Activated gamma-delta T cell (primary cell): Measurements from ENCODE around the gene MTTP.

ENCODE experiments used
- DNase-seq: peaks from one replicate; lab custom pipeline; 2025; lab: John Stamatoyannopoulos, UW

The MTTP gene

DNA sequence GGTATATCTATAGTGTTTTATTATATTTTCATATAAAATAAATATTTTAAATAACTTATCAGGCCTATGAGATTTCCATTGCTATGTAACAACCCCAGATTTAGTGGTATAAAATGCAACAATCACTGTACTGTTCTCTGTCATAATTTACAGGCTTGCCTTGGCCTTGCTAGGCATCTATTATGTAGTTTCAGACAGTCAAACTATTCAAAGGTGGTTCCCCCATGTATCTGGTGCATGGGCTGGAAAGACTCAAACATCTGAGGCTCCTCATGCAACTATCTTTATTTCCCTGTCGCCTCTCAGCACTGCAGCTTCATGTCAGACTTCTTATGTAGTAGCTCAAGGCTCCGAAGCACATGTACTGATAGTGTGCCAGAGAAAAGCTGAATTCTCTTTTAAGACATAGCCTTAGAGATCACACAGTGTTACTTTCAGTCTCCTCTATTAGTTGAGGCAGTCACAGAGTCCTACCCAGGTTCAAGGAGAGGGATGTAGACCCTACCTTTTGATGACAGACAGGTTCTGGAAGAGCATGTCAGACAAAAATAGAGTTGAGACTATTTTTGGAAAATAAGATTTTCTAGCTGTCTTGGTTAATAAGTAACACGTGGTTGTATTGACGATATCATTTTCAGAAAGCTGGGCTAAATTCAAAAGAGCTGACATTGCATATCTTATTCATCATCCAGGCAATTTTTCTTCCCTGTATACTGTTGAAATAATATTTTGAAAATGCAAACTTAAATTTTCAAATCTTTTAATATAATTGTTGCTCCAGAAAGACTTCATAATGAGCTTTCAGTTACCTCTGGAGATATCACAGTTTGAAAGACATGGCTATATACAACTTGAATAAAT, 19.4 kb downstream of the MTTP start:
- no peak for DNase-seq

DNA sequence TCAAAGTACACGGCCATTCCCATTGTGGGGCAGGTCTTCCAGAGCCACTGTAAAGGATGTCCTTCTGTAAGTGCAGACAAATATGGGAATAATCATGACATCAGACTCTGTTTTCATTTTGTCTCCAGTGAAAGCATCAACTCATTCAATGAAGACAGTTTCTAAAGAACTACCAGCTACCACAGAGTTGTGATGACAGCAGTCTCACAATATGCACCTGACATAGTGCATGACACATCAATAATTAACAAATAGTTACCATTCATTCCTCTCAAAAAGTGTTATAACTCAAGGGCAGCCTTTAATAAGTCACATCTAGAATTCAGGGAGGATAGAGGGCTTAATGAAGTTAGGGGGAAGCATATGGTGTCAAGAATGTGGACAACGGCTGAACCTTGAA, 20.2 kb downstream of the MTTP start:
- no peak for DNase-seq

DNA sequence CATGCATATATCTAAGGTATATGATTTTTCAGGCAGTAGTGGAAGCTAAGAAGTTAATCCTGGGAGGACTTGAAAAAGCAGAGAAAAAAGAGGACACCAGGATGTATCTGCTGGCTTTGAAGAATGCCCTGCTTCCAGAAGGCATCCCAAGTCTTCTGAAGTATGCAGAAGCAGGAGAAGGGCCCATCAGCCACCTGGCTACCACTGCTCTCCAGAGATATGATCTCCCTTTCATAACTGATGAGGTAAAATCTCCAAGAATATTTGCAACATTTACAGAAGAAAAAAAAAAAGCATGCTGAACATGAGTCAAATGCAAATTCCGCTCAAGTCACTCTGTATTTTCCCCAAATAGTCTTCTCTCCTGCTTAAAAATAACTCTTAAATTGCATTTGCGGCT, 32.1 kb downstream of the MTTP start:
- no peak for DNase-seq

DNA sequence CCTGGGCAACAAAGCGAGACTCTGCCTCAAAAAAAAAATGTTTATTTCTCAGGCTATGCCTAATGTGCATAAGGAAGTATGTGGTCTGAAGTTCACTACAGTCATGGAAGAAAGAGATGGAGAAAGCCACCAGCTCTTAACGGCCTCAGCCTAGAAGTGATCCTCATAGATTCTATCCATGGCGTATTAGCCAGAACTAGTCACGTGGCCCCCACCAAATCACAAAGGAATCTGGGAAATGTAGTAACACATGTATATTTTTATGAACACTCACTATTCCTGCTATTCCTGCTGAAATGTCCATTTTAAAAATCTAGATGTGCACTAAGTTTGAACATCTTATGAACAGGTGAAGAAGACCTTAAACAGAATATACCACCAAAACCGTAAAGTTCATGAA, 33.8 kb downstream of the MTTP start:
- DNase-seq: no peak

DNA sequence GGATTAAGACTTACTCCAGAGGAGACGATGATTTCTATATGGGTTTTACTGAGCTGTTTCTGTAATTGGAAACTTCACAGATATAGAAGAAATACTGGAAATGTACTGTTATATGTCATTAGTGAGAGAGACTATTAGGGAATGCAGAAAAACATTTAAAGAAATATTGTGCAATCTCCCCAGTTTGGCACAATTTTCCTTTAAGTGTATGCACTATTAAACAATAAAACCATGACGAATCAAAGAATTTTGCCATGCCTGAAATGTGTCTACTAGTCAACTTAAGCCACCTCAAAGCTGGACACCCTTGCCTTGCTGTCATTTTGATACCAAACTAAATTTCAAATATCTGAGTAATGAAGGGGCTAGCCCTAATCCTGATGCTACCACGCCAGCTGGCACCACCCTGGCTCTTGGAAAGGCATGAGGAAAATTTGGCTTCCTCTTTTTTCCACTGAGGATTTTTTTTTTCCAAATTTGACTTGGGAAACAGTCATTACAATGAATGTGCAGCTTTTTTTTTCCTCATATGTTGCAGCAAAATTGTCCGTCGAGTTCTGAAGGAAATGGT, 36.1 kb downstream of the MTTP start:
- no peak for DNase-seq

DNA sequence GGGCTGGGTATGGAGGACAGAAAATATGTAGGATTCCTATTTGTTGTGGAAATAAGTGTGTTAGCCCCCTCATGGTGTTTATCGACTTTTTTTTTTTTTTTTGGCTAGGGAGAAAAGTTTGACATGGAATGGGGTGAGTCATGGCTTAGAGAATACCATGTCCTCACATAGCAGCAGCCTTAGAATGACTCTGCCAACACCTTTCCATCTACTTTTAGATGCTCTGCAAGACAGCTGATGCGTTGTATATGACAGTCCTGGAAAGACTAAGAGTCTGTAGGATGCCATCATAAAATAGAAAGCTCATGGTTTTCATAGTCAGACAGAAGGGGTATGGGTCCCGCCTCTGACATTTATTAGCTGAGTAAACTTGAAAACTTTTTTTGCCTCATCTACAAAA, 37.7 kb downstream of the MTTP start:
- DNase-seq: no peak

DNA sequence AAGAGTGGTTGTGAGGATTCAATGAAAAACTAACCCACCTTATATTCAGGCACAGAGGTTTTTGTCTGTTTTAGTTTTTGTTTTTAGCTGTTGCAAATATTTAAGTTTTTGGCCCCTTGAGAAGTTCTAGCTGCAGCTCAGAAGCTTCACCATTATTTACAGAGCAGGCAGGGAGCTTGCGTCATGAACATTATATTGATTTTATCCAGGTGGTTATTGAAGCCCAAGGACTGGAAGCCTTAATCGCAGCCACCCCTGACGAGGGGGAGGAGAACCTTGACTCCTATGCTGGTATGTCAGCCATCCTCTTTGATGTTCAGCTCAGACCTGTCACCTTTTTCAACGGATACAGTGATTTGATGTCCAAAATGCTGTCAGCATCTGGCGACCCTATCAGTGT, 38.1 kb downstream of the MTTP start:
- no peak for DNase-seq

DNA sequence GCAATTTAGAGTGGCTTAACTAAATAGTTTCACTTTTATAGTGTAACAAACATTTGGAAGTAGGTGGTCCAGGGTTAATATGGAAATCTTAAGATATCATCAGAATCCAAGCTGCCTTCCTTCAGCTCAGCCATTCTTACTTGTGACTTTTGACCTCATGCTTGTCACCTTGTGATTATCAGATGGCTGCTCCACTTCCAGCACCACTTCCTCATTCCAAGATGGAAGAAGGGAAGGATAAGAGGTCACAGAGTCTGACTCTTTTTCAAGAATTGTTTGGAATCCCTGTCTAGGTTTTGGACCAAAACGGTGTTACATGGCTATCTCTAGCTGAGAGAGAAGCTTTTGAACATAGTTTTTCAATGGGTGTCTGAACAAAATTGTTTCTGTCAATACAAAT, 39.9 kb downstream of the MTTP start:
- no peak for DNase-seq

DNA sequence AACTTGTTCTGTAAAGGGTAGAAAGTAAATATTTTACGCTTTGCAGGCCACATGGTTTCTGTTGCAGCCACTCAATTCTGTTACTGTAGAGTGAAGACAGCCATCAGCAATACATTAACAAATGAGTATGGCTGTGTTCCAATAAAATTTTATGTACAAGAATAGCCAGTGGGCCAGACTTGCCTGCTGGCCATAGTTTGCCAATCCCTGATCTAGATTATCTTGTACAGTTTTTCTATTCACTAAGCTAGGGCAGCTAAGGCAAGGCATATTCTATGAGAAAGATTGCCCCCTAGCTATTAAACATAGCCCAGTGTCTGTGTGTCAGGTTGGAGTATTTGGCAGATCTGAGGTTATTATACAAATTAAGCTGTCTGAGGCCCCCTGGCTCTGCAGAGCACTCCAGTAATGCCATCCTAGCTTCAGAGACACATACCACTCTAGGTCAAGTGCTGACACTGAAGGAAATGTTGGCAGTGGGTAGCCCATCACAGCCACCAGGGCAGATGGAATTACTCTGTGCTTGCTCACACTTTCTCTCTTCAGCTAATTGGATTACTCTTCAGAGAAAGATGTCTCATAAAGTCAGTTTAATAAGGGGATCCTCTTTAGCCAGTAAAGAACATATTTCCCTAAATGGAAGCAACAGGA, 40.7 kb downstream of the MTTP start:
- no peak for DNase-seq

DNA sequence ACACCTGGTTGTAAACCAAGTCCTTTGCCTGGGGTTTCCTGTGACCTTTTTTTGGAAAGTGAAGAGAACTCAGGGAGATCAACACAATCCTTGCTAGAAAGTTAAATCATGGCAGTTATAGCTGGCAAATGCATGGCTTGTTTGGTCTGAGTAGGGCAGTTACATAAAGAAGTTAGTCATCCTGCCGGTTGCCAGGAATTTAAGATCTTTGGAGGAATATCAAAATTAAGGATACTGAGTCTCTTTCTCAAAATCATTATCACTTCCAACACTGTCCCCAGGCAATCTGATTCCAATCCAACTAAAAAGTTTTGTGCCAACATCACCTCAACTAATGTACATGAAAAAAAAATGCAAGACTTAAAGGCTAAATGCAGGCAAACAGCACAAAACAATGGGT, 42.8 kb downstream of the MTTP start:
- no peak for DNase-seq

DNA sequence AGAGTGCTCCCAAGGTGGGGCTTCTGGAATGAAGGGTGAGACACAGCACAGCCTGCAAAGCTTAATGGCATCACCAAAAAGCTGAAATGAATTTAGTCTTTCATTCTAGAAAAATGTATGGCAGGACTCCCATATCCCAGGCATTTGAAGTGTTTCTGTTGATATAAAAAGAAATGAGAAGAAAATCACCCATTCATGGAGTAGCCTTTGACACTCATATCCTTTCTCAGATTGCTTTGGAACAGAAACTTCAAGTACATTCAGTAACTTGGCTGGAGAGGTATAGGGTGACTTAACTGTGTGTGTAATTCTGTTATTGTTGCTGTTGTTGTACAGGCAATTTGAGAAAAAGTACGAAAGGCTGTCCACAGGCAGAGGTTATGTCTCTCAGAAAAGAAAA, 47.7 kb downstream of the MTTP start:
- no peak for DNase-seq

DNA sequence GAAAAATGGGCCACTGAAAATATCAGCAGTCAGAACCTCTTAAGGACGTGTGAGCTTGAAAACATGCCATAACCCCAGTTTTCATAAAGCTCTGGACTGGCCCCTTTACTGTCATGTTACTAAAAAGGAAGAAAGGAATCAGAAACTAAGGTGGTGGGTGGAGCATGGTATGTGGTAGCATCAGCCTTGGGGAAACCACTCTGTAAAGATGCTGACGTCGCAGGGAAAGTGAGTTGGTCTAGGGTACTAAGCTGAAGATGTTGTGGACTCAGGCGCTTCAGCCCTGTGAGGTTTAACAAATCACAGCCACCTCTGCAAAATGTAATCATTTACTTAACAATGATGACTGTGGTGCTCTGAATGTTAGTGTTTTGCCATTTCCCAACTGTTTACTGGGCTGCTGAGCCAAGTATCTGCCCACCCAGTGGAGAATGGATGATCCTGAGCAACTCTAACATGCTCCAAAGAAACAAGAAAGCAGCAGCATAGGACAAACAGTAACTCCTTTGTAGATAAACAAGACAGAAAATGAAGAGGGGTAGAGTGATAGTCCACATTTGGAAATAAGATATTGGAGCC, 49.6 kb downstream of the MTTP start:
- no peak for DNase-seq

DNA sequence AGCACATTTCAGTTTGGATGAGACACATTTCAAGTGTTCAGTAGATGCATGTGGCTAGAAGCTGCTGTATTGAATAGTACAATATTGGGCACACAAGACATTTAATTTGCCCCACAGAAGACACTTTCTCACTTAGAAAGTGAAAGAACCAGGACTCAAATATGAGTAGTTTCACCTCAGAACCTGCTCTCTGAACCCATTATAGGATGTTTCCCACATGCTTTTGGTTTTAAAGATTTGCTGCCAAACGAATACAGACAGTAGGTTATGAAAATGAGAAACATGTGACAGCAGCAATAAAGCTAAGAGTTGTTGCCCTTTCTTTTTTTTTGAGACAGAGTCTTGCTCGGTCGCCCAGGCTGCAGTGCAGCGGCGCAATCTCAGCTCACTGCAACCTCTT, 50.7 kb downstream of the MTTP start:
- DNase-seq: no peak

DNA sequence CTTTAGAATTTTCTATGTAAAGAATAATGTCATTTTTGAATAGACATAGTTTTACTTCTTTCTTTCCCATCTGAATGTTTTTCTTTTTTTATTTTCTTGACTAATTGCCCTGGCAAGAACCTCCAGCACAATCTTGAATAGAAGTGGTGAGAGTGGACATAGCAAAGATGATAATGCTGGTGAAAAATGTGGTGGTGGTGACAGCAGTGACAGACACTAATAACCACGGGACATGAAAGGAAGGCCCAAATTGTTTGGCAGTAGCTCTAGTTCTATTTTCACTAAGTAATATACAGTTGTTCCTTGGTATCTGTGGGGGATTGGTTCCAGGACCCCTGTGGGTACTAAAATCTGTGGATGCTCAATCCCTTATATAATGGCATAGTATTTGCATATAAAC, 53.4 kb downstream of the MTTP start:
- no peak for DNase-seq

DNA sequence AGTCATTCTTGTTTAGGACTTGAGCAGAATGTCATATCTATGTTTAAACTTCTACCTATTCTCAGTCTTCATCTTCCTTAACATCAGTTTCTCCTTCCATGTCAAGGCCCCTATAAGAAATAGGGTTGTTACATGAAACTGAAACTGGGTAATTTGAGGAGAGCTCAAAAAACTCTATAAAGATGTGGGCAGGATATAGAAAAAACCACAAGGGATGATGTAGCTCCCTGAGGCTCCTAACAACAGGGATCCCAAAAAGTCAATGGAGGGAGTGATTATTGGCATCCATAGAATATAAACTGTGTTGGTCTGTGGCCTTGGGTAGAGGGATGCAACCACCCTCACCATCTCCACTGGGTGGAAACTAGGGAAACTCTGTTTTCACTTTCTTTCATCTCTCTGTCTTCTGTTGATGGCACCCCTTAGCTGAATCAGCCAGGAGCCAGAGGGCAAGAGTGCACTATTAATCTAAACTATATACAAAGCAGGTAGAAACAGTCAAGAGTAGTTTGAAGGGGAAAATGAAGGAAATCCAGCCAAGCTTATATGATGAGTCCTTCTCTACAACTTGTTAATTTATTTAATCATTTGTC, 55.4 kb downstream of the MTTP start:
- no peak for DNase-seq

DNA sequence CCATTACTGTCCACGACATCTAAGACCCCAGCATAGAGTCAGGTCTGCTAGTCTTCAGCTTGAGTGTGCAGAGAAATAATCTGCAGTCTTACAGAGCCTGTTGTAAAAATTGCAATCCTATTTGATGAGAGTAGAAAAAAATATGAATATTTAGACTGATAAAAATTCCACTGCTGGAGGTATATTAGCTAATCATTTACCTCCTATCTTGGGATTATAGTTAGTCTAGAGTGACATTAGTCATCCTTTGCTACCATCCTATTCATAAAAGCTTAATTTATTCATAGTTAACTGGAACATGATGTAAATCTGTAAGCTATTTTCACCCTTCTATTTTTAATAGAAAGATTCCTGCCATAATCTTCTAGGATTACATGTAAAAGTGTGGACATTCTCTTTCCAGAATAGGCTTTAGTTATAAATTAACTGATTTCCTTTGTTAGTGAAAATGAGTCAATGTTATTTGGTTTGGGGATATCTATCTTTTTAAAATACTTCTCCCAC, 56.3 kb downstream of the MTTP start:
- DNase-seq: no peak

DNA sequence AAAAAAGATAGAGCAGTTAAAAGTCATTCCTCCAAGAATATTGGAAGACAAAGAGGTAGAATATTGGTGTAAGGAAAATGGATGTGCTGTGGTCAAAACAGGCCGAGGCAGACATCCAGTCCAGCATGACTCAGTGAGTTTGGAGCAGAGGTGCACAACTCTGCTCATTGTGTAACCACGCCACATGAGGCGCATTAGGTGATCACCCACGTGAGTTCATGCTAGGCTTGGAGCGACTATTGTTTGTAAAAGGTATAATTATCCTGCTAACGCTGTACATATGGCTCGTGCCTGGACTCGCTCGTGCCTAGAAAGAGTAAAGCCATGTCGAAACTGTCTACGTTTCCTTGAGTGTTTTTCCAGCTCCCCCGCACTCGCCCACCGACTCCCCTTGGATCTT, 59.1 kb downstream of the MTTP start:
- no peak for DNase-seq

DNA sequence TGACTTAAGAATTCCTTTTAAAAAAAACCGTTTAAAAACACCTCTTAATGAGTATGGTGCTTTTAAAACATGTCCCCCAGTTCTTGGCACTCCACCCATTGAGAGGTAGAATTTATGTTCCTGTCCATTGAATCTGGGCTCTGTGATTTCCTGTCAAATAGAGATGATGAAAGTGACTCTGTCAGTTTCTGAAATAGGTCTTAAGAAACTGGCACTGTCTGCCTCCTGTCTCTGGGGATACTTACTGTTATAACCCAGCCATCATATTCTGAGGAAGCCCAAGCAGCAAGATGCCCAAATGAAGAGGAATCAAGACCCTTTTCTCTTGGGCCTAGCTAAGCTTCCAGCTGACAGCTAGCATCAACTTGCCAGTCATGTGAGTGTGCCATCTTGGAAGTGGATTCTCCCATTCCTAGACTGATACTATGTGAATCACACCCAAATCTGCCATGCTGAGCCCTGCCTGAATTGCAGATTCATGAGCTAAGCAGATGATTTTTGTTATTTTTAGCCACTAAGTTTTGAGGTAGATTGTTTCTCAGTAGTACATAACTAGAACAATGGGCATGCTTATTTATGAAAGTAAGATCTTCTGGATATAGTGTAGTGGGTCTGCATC, 60.2 kb downstream of the MTTP start:
- no peak for DNase-seq

DNA sequence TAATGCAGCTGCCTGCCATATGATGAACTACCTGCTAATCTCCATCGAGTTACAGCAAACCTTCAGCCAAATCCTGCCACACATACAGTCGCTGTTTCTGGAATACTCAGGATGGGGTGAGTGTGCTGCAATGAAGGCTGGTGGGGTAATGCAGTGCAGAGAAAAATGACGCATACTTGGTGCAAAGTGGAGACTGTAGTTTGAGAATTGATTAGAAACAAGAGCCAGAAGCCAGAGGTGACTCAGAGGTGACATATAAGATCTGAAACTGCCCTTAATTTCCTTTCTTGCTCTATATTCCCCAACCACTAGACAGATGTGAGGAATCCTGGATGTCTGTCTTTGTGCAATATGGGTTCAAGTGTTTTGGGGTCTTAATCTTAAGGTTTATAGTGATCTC, 61.0 kb downstream of the MTTP start:
- no peak for DNase-seq

DNA sequence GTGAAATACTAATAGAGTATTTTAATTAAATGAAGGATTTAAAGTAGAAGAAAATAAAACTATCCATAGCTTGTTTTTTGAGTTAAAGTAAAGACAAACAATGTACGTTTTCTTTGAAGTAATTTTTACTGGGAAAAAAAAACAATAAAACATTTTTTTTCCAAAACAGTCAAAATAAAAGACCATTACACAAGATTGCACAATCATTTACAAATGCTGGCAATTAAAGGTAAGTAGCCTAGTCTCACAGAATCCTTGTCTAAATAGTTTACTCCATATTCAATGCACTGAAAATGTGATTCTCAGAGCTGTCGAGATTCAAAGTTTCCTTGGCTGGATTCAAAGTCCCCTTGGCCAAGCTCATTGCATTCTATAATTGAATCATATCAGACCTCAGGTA, 61.8 kb downstream of the MTTP start:
- no peak for DNase-seq

DNA sequence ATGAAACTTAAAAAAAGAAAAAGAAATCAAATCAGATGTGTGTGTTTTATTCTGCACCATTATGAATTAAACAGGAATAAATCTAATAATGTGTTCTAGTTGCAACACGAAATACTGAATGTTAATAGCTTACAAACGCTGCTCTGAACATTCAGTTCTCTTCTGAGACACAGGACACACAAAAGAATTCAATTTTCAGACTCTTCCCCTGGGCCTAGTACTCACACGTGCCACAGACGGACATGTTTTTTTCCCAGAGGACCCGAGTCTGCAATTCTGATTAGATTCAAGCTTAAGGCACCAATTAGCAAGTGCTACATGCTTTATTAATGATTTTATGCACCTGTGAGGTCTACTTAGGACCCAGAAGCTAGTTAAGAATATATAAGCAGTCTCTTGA, 62.5 kb downstream of the MTTP start:
- DNase-seq: no peak

DNA sequence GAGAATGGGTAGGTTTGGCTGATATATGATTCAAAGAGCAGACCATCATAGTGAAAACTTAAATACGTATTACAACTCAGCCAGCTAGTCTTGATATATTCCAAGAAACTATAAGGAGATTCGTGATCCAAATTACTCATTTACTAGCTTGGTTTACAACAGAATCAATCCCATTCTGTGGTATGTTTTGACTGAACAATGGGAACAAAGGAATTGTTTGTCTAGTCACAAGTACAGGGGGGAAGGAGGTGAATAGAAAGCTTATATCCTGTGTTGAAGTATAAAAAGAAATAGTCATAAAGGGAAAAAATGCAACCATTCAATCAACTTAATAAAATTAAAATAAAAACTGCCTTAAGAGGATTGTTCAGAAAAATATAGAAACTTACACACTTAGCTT, 66.1 kb downstream of the MTTP start:
- DNase-seq: no peak
